Urothelium cell line (cell line): ENCODE results near the gene TIMM13.
"Not testable (repeated sequence)": the region's sequence is repeated elsewhere in the genome, so short reads cannot be mapped to it uniquely, and the experiment has no call there.

Source experiments
- DNase-seq: peaks from one replicate; pipeline ENCODE4 v3.0.0; 2011; ENCODE audit warnings: low spot score, mixed read lengths
- FAIRE-seq: peaks from 2 replicates; lab custom pipeline; 2011; peaks lifted over from hg19 to GRCh38; lab: Jason Lieb, UNC

The TIMM13 gene

GRCh38 chr19:2416321-2417097 is 10.9 kb downstream of the TIMM13 start:
- DNase-seq (no peak), FAIRE-seq (no peak)

GRCh38 chr19:2415973-2416319 is 11.4 kb downstream of the TIMM13 start:
- no peak for DNase-seq
- FAIRE-seq, result no peak

GRCh38 chr19:2415281-2415972 is 12.0 kb downstream of the TIMM13 start:
- no peak for FAIRE-seq
- DNase-seq, result no peak

- DNase-seq, result no peak
- FAIRE-seq, result no peak
Measured at GRCh38 chr19:2413629-2414028, 13.8 kb downstream of the TIMM13 start.

GRCh38 chr19:2413159-2413558 is 14.2 kb downstream of the TIMM13 start:
- DNase-seq (no peak), FAIRE-seq (no peak)

- DNase-seq (no peak), FAIRE-seq (no peak)
Measured at GRCh38 chr19:2412449-2412848, 14.9 kb downstream of the TIMM13 start.

- no peak for FAIRE-seq
Measured at GRCh38 chr19:2411709-2412108, 15.7 kb downstream of the TIMM13 start.

GRCh38 chr19:2410023-2410422 is 17.4 kb downstream of the TIMM13 start:
- no peak for DNase-seq
- no peak for FAIRE-seq

More at GRCh38 chr19:2411709-2412108, 15.7 kb downstream of the TIMM13 start:
- no peak for DNase-seq

- no peak for FAIRE-seq
- DNase-seq, result no peak
Measured at GRCh38 chr19:2409352-2409912, 18.0 kb downstream of the TIMM13 start.

- FAIRE-seq (no peak), DNase-seq (no peak)
Measured at GRCh38 chr19:2408247-2408646, 19.1 kb downstream of the TIMM13 start.

- FAIRE-seq, result no peak
- DNase-seq, result no peak
Measured at GRCh38 chr19:2399582-2399981, 27.8 kb downstream of the TIMM13 start.

GRCh38 chr19:2398735-2399305 is 28.6 kb downstream of the TIMM13 start:
- no peak for DNase-seq
- no peak for FAIRE-seq

GRCh38 chr19:2397173-2397572 is 30.2 kb downstream of the TIMM13 start:
- not testable (repeated sequence) for DNase-seq, FAIRE-seq

- DNase-seq, FAIRE-seq: not testable (repeated sequence)
Measured at GRCh38 chr19:2395293-2395829, 32.0 kb downstream of the TIMM13 start.

- FAIRE-seq (no peak), DNase-seq (no peak)
Measured at GRCh38 chr19:2394442-2395292, 32.7 kb downstream of the TIMM13 start.

GRCh38 chr19:2394054-2394441 is 33.3 kb downstream of the TIMM13 start:
- DNase-seq (no peak), FAIRE-seq (no peak)

- DNase-seq, FAIRE-seq: not testable (repeated sequence)
Measured at GRCh38 chr19:2392899-2393298, 34.5 kb downstream of the TIMM13 start.

GRCh38 chr19:2392366-2392765 is 35.0 kb downstream of the TIMM13 start:
- DNase-seq (no peak), FAIRE-seq (no peak)

GRCh38 chr19:2391118-2391725 is 36.2 kb downstream of the TIMM13 start:
- FAIRE-seq (no peak), DNase-seq (peak; percentile 40)

- no peak for FAIRE-seq
- DNase-seq, result no peak
Measured at GRCh38 chr19:2389594-2389993, 37.8 kb downstream of the TIMM13 start.
